GM21529 (cell line): ENCODE data around the gene L3MBTL4.

Source experiments
- ATAC-seq: cut with Tn5 transposase; IDR thresholded peaks from one replicate; pipeline ENCODE4 v1.9.1; 2021; ENCODE audit not compliant: unreplicated experiment

L3MBTL4 gene

GRCh38 chr18:6366776-6367175, 47.9 kb downstream of the L3MBTL4 start:
- no peak for ATAC-seq

- ATAC-seq: no peak
These were observed 49.3 kb downstream of the L3MBTL4 start for GRCh38 chr18:6365385-6365784.

GRCh38 chr18:6363216-6363615, 51.5 kb downstream of the L3MBTL4 start:
- peak; percentile 71 for ATAC-seq

- ATAC-seq: no peak
These were observed 52.1 kb downstream of the L3MBTL4 start for GRCh38 chr18:6362559-6363129.

GRCh38 chr18:6357668-6358067, 57.0 kb downstream of the L3MBTL4 start:
- ATAC-seq: no peak

DNA sequence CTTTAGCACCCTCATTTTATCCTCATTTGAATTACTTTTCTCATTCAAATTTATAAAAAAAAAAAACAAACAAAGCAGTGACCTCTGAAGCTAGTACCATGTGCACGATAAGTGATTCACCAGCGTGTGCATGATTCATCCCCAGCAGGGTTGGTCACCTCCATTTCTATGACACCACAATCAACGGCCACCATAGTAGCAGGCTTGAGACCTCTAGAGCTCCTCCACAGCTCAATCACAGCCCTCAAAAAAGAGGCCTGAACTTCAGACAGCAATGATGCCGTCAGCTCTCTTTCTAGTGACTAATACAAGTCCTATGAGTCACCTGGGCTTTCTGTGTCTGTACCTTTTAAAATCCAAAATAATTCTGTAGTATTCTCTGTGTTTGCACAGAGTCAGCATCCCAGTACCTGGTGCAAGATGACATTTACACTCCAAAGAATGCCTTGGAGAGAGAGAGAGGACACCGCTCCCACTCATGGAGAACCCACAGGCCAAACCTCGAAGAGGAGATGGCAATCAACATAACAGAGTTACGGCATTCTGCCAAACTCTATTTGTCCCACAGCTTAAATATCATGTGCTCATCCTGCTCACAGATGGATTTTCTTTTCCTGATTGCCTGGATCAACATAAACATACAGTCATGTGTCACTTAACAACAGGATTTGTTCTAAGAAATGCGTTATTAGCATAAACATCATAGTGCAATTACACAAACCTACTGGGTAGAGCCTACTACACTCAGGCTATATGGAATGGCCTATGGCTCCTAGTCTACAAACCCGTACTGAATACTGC, 58.7 kb downstream of the L3MBTL4 start:
- ATAC-seq: peak; percentile 59

GRCh38 chr18:6352275-6352674, 62.4 kb downstream of the L3MBTL4 start:
- no peak for ATAC-seq

GRCh38 chr18:6342990-6343389, 71.7 kb downstream of the L3MBTL4 start:
- ATAC-seq: no peak

DNA sequence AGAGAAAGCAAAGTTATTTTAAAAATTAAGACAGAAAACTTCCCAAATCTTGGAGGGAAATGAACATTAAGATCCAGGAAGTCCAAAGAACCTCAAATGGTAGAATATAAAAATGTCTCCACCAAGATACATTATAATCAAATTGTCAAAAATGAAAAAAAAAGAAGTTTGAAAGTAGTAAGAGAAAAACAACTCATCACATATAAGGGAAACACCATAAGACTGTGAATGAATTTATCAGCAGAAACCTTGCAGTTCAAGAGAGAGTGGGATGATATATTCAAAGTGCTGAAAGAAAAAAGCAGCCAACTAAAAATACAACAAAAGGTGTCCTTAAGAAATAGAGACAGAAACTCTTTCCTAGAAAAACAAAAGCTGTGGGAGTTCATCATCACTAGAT, 73.0 kb downstream of the L3MBTL4 start:
- no peak for ATAC-seq

GRCh38 chr18:6341303-6341702, 73.4 kb downstream of the L3MBTL4 start:
- no peak for ATAC-seq

GRCh38 chr18:6340121-6340520, 74.6 kb downstream of the L3MBTL4 start:
- no peak for ATAC-seq

- no peak for ATAC-seq
These were observed 78.5 kb downstream of the L3MBTL4 start for GRCh38 chr18:6336239-6336638.

DNA sequence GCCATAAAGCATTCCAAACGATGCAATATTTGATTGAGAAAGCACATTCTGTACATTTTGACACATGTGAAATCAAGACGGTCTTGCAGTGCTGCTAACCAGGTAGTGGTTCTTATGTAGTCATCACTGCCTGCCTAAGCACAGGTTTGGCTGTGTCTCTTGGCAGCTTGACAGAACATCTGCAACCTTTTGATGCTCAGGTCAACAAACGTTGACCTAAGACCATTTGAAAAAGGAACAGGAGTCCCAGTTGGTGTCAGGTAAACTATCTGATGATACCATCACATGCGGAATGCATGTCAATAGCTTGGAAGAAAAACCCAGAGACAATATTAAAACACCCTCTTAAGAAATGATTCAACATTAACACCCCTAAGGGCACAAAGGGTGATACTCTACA, 80.7 kb downstream of the L3MBTL4 start:
- no peak for ATAC-seq

DNA sequence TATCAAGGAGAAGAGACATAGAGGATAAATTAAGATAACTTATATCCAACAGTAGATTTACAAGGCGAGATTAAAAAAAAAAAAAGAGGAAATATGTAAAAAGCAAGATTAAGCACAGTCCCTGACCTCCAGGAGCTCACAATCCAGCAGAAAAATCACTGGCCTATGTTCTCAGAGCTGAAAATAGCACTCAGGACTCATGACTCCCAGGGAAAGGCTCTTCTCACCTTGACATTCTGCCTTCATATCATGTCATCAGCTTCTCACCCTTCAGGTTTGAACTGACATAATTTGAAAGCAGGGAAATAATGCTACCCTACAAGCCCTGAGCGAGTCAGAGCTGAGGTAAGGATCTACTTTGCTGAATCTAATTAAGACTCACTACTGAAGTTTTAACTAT, 82.8 kb downstream of the L3MBTL4 start:
- ATAC-seq: no peak

GRCh38 chr18:6330786-6331185, 83.9 kb downstream of the L3MBTL4 start:
- ATAC-seq: no peak

- ATAC-seq: no peak
These were observed 86.1 kb downstream of the L3MBTL4 start for GRCh38 chr18:6328621-6329010.

DNA sequence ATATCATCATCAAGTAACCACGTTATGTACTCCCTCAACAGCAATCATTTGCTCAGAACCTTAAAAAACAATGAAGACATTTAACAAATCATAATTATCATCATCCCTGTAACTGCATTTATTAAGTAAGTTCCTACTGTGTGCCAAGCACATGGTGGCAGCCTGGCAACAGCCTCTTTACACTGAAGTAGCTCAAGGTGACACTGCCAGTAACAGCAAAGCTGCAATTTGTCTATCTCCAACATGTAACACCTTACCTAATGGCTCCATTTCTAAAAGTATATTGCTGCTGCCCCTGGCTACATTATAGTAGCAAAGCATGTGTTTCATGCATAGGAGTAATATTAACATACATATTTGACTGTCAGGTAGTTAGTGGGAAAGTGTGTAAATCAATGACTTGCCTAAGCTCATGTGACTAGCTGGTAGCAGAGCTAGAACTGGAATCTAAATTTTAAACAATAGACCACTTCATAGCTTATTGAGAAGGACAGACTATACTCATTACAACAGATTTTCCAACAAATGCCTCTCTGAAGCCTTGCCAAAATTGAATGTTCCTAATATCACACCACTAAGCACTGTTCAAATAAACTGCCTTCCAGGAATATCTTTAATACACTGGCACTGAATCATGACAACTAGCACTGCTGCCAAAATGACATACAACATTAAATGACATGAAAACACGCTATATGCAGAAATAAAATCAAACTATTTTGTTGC, 86.7 kb downstream of the L3MBTL4 start:
- no peak for ATAC-seq

DNA sequence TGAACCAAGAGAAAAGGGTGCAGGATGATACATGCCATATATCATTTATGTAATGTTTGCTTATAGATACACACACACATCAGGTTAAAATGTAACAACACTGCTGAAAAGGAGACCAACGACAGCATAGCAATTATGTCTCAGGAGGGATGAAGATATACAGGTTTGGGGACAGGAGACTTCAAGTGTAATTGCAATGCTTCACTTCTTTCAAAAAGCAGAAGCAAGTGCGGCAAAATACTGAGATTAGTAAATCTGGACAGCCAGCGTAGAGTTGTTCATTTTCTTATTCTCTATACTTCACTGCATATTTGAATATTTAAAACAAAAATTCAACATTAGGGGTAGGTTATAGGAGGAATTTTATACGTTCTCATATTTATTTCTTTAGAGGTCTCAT, 87.2 kb downstream of the L3MBTL4 start:
- ATAC-seq: no peak

- no peak for ATAC-seq
These were observed 88.1 kb downstream of the L3MBTL4 start for GRCh38 chr18:6326566-6326965.

DNA sequence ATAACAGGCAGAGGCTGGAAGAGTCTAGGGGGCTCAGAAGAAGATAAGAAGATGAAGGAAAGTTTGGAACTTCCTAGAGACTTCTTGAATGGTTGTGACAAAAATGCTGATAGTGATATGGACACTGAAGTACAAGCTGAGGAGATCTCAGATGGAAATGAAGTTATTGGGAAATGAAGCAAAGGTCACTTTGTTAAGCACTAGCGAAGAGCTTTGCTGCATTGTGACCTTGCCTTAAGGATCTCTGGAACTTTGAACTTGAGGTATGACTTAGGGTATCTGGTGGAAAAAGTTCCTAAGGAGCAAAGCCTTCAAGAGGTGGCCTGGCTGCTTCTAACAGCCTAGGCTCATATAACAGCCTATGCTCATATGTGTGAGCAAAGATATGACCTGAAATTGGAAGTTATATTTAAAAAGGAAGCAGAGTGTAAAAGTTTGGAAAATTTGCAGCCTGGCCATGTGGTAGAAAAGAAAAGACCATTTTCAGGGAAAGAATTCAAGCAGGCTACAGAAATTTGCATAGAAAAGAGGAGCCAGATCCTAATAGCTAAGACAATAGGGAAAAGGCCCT, 91.3 kb downstream of the L3MBTL4 start:
- ATAC-seq: no peak

DNA sequence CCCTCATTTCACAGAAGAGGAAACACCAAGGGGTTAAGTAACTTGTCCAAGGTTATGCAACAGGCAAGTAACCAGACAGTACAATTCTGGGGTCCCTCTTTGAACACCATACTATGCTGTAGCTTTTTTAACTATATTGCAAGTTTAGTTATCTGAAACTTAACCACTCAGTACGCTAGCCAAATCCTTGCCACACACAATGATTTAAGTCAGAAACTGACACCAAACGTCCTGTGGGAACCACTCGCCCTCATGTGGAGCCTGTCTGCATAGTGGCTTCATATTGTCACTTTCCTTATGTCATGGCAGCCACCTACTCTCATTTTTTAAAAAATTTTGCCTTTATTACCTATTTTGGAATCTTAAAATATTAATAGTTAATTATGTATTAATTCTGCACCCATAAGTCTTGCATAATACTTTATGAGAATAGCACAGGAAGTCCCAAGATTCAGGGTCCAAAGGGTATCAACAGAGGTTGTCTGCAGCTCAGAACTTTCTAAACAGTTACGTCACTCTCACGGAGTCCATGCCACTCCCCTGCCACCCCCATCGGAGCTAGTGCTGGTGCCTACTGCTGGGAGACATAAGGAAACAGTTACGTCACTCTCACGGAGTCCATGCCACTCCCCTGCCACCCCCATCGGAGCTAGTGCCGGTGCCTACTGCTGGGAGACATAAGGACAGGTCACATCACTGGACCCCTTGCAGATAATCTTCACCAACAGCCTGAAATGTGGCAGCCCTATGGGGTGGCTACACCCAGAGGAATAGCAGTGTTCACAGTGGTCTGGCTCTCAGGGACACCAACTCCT, 99.0 kb downstream of the L3MBTL4 start:
- ATAC-seq: no peak
